HEK293T (cell line): Measurements from ENCODE around the gene THEMIS2.

Experiments
- ARNT ChIP-seq: fragments of 450-650 bp; IDR thresholded peaks from 2 replicates; pipeline ENCODE4 v1.6.1; 2017; ENCODE audit warnings: mild to moderate bottlenecking
- BHLHE40 ChIP-seq: fragments of 450-650 bp; IDR thresholded peaks from 2 replicates; pipeline ENCODE4 v1.6.1; 2016; ENCODE audit warnings: mild to moderate bottlenecking, moderate library complexity, borderline replicate concordance
- CTBP1 ChIP-seq: fragments of 450-650 bp; IDR thresholded peaks from 2 replicates; pipeline ENCODE4 v1.6.1; 2016; ENCODE audit warnings: borderline replicate concordance
- ELF4 ChIP-seq: fragments of 450-650 bp; IDR thresholded peaks from 2 replicates; pipeline ENCODE4 v1.6.1; 2017; ENCODE audit warnings: antibody characterized with exemption
- FOXA1 ChIP-seq: fragments of 450-650 bp; IDR thresholded peaks from 2 replicates; pipeline ENCODE4 v1.6.1; 2016; ENCODE audit warnings: mild to moderate bottlenecking
- FOXK2 ChIP-seq: fragments of 450-650 bp; IDR thresholded peaks from 2 replicates; pipeline ENCODE4 v1.6.1; 2016; ENCODE audit warnings: mild to moderate bottlenecking
- FOXM1 ChIP-seq: fragments of 450-650 bp; IDR thresholded peaks from 2 replicates; pipeline ENCODE4 v1.6.1; 2017; ENCODE audit warnings: mild to moderate bottlenecking, borderline replicate concordance
- HDGF ChIP-seq: fragments of 450-650 bp; IDR thresholded peaks from 2 replicates; pipeline ENCODE4 v1.6.1; 2017; ENCODE audit warnings: antibody characterized with exemption, borderline replicate concordance
- L3MBTL2 ChIP-seq: fragments of 450-650 bp; conservative IDR thresholded peaks from 2 replicates; pipeline ENCODE4 v1.6.1; 2016; ENCODE audit warnings: mild to moderate bottlenecking
- LEF1 ChIP-seq: fragments of 450-650 bp; IDR thresholded peaks from 2 replicates; pipeline ENCODE4 v1.6.1; 2017; ENCODE audit warnings: mild to moderate bottlenecking, borderline replicate concordance
- SP1 ChIP-seq: fragments of 450-650 bp; IDR thresholded peaks from 2 replicates; pipeline ENCODE4 v1.6.1; 2017
- SUZ12 ChIP-seq: fragments of 450-650 bp; IDR thresholded peaks from 2 replicates; pipeline ENCODE4 v1.6.1; 2016; ENCODE audit warnings: mild to moderate bottlenecking
- TARDBP ChIP-seq: fragments of 450-650 bp; IDR thresholded peaks from 2 replicates; pipeline ENCODE4 v1.6.1; 2016
- ZNF384 ChIP-seq: fragments of 450-650 bp; IDR thresholded peaks from 2 replicates; pipeline ENCODE4 v1.6.1; 2016

DNA sequence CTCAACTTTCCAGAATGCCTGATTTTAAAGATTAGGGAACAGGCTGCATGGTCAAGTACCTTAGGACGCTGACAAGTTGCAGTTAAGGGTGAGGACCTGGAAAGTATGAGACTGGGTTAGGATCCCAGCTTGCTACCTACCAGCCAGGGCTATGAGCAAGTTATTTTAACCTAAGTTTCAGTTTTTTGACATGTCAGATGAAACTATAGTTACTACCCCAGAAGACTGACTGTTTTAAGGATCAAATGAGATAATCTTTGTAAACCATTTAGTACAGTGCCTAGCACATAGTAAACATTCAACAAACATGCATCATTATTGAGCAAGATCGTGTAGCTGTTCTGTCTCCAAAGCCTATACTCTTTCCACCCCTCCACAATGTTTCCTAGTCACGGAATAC is 14.4 kb downstream of the THEMIS2 start:
- TF ChIP-seq ZNF384: no peak
- TF ChIP-seq FOXA1: no peak
- no peak for TF ChIP-seq LEF1
- no peak for TF ChIP-seq SP1
- TF ChIP-seq ELF4: no peak
- no peak for TF ChIP-seq FOXM1
- no peak for TF ChIP-seq ARNT
- TF ChIP-seq FOXK2: no peak
- no peak for TF ChIP-seq HDGF
- no peak for TF ChIP-seq BHLHE40
- no peak for TF ChIP-seq TARDBP
- no peak for TF ChIP-seq CTBP1
- TF ChIP-seq SUZ12: no peak
- no peak for TF ChIP-seq L3MBTL2
